Endothelial cell of umbilical vein (primary cell): ENCODE measurements around the gene FBXW7. TPM values are rescaled to one million over a fixed set of nuclear protein-coding genes. Genes with fewer than 3 reads are reported as not detected.

Source experiments
- BruUV-seq: library from RNA; stranded (reverse); fragments of 400-500 nt; replicated peaks from 2 replicates; lab custom pipeline; 2021; lab: Mats Ljungman, UMichigan
- CTCF ChIA-PET: fragments of 300-600, 350-600 bp; sonication (Branson Sonifier 250); formaldehyde crosslinking; loops from one replicate; lab custom pipeline; 2021; ENCODE audit warnings: antibody characterized with exemption, inconsistent platforms; lab: Charles Lee
- POLR2A ChIA-PET: fragments of 300-600, 350-600 bp; sonication (Branson Sonifier 250); formaldehyde crosslinking; loops from one replicate; lab custom pipeline; 2021; ENCODE audit warnings: antibody characterized with exemption, inconsistent platforms; lab: Charles Lee
- DNase-seq: peaks from one replicate; pipeline ENCODE4 v3.0.0-alpha.2; 2011; ENCODE audit warnings: low read depth, low spot score
- FAIRE-seq: peaks from 2 replicates; lab custom pipeline; 2011; peaks lifted over from hg19 to GRCh38; lab: Jason Lieb, UNC
- H2AFZ ChIP-seq: 2 replicates; pipeline ENCODE4 v1.6.0; 2012; ENCODE audit warnings: low read depth, low read length, control low read depth, inconsistent platforms
- H3K27ac ChIP-seq: 2 replicates; pipeline ENCODE4 v1.5.1; 2011; ENCODE audit warnings: low read depth, mild to moderate bottlenecking, control low read depth, low read length, moderate library complexity; ENCODE audit not compliant: insufficient read depth
- H3K27me3 ChIP-seq, 2 experiments: 2 replicates each; pipeline versions ENCODE4 v1.6.0 to v1.6.1; 2011; ENCODE audit warnings: low read length in 2 of 2, mixed read lengths in 1 of 2; ENCODE audit not compliant: control insufficient read depth in 2 of 2, insufficient read depth in 2 of 2
- H3K36me3 ChIP-seq, 2 experiments: 2 replicates in 1 of 2; 3 replicates in 1 of 2; pipeline ENCODE4 v1.5.1; 2011; ENCODE audit warnings: low read length in 2 of 2, mild to moderate bottlenecking in 1 of 2, moderate library complexity in 1 of 2; ENCODE audit not compliant: control insufficient read depth in 2 of 2, insufficient read depth in 2 of 2; ENCODE audit errors: extremely low read depth in 1 of 2
- H3K4me1 ChIP-seq: 3 replicates; pipeline ENCODE4 v1.5.1; 2011; ENCODE audit warnings: mild to moderate bottlenecking, low read length; ENCODE audit not compliant: control insufficient read depth, insufficient read depth; ENCODE audit errors: extremely low read depth
- H3K4me2 ChIP-seq: 2 replicates; pipeline ENCODE4 v1.6.1; 2011; ENCODE audit warnings: low read length, control low read depth, mixed read lengths; ENCODE audit not compliant: insufficient read depth
- H3K4me3 ChIP-seq, 3 experiments: fragments of 200-600 bp in 1 of 3; sonication (generic), shearing (Covaris generic) in 1 of 3; replicated peaks in 1 of 3; 2 replicates each; pipeline ENCODE4 v1.5.1; 2011 to 2016; ENCODE audit warnings: control low read depth in 3 of 3, low read length in 3 of 3, mild to moderate bottlenecking in 2 of 3, inconsistent platforms in 1 of 3, low read depth in 1 of 3, moderate library complexity in 1 of 3; ENCODE audit not compliant: insufficient read depth in 1 of 3
- H3K79me2 ChIP-seq: 2 replicates; pipeline ENCODE4 v1.6.0; 2012; ENCODE audit warnings: low read length, inconsistent platforms; ENCODE audit not compliant: control insufficient read depth, insufficient read depth
- H3K9ac ChIP-seq: replicated peaks from 2 replicates; pipeline ENCODE3; 2011; ENCODE audit warnings: low read length, control low read depth; ENCODE audit not compliant: insufficient read depth; ENCODE audit errors: extremely low read depth
- H3K9me1 ChIP-seq: replicated peaks from 3 replicates; pipeline ENCODE4 v1.6.0; 2011; ENCODE audit warnings: mild to moderate bottlenecking, low read length; ENCODE audit not compliant: control insufficient read depth, insufficient read depth; ENCODE audit errors: extremely low read depth
- H3K9me3 ChIP-seq: replicated peaks from 2 replicates; pipeline ENCODE4 v1.5.1; 2012; ENCODE audit warnings: low read length, inconsistent platforms; ENCODE audit not compliant: control insufficient read depth, insufficient read depth
- H4K20me1 ChIP-seq: replicated peaks from 2 replicates; pipeline ENCODE3; 2011; ENCODE audit warnings: mild to moderate bottlenecking, low read length; ENCODE audit not compliant: control insufficient read depth, insufficient read depth; ENCODE audit errors: extremely low read depth
- CTCF ChIP-seq, 2 donors: IDR thresholded peaks; 1 replicate in 1 of 2; 2 replicates in 1 of 2; pipeline ENCODE4 v1.5.1; 2011; ENCODE audit warnings: low read length in 2 of 2, mild to moderate bottlenecking in 2 of 2, moderate library complexity in 2 of 2, control low read depth in 1 of 2, inconsistent platforms in 1 of 2, low read depth in 1 of 2; ENCODE audit not compliant: insufficient read depth in 1 of 2; ENCODE audit errors: extremely low read depth in 1 of 2
- EZH2 ChIP-seq: IDR thresholded peaks from 2 replicates; pipeline ENCODE4 v1.6.1; 2012; ENCODE audit warnings: borderline replicate concordance, low read depth, mild to moderate bottlenecking, moderate library complexity, low read length, inconsistent platforms; ENCODE audit not compliant: severe bottlenecking
- FOS ChIP-seq: IDR thresholded peaks from 2 replicates; pipeline ENCODE4 v1.6.1; 2011; ENCODE audit warnings: mild to moderate bottlenecking, low read length, moderate library complexity, borderline replicate concordance; ENCODE audit not compliant: insufficient read depth
- GATA2 ChIP-seq: IDR thresholded peaks from 2 replicates; pipeline ENCODE4 v1.7.0; 2011; ENCODE audit warnings: low read depth, mild to moderate bottlenecking, moderate library complexity, mixed read lengths, low read length; ENCODE audit not compliant: insufficient read length, insufficient read depth
- JUN ChIP-seq: IDR thresholded peaks from 2 replicates; pipeline ENCODE4 v1.6.1; 2011; ENCODE audit warnings: borderline replicate concordance, low read depth; ENCODE audit not compliant: insufficient read length, insufficient read depth
- MYC ChIP-seq: IDR thresholded peaks from one replicate; pipeline ENCODE4 v1.6.1; 2011; ENCODE audit warnings: mild to moderate bottlenecking, low read depth, low read length
- POLR2A ChIP-seq: IDR thresholded peaks from 2 replicates; pipeline ENCODE4 v1.6.1; 2012; ENCODE audit warnings: low read depth, mild to moderate bottlenecking, control low read depth, low read length
- POLR2AphosphoS5 ChIP-seq: IDR thresholded peaks from 2 replicates; pipeline ENCODE4 v1.6.1; 2012; ENCODE audit warnings: low read depth, mild to moderate bottlenecking, control low read depth, low read length, moderate library complexity; ENCODE audit not compliant: insufficient read depth
- dilution Hi-C: fragments of 300-500 bp; cut with MboI; formaldehyde crosslinking; loops from one replicate; pipeline ENCODE4 v1.15.0; 2019; ENCODE audit warnings: low sequenced_read_pairs; ENCODE audit not compliant: extremely low pct_ligation_motif_present
- intact Hi-C: fragments of 100-400 bp; cut with micrococcal nuclease; formaldehyde crosslinking; loops from one replicate; pipeline ENCODE4 v1.10.0; 2022
- polyA plus RNA-seq, 4 experiments: library from polyadenylated mRNA; depleted of rRNA in 3 of 4; stranded (reverse) in 3 of 4; unstranded in 1 of 4; fragments of >200 nt; gene quantifications; 2 replicates each; pipeline versions ENCODE4 v1.2.1 to v1.2.3, GENCODE V29; 2011 to 2012; ENCODE audit warnings: missing spikeins in 1 of 4
- total RNA-seq: library from RNA; stranded (reverse); gene quantifications from 2 replicates; pipeline ENCODE4 v1.2.3, GENCODE V29; 2021
- TF ChIP-seq, protein P1 (sequence below): IDR thresholded peaks from 2 replicates; pipeline ENCODE4 v1.6.1; 2011; ENCODE audit not compliant: insufficient read depth, insufficient read length

FBXW7 gene
- total and polyA plus RNA-seq, 2 donors (not counting 3 experiments of a cell fraction or from before 2014, with no cell fraction given), result 7.0 to 28.1 TPM

DNA sequence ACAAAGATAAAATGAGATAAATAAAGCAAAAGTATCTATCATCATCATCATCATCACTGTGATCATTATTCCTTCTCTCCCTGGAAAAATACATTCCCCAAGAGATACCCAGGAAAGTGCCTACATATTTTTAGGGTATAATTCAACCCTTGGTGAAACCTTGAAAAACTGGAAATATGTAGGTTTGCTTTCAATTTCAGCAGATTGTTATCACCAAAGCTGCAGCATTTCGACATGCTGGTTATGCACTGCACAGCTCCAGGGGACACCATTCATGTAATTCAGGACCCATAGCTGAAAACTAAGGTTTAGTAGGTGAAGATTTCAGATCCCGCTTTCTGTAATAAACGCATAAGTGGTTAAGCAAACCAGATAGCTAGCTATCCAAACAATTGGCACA lies 28.4 kb upstream of the FBXW7 start:
- BruUV-seq, result no TSS peak
- H3K36me3 ChIP-seq, result no peaks in the 10 kb centered on the region
- ChIA-PET POLR2A (no interaction called here), CTCF (interaction anchor here (1.1 kb wide), 1 partner anchor 63 kb away, joined by 5 read pairs; no protein-coding TSS in a partner anchor)
- intact Hi-C loops (no loop called here), dilution Hi-C loops (no loop called here)
- no peak for TF ChIP-seq GATA2
- TF ChIP-seq POLR2A, result no peak
- TF ChIP-seq, protein P1, sequence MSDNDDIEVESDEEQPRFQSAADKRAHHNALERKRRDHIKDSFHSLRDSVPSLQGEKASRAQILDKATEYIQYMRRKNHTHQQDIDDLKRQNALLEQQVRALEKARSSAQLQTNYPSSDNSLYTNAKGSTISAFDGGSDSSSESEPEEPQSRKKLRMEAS, result no peak
- TF ChIP-seq POLR2AphosphoS5, result no peak
- TF ChIP-seq FOS, result no peak
- no peak for TF ChIP-seq CTCF (IDR thresholded peaks at IDR 0.05; ENCODE audit: extremely low read depth in 1 of 2, insufficient read depth in 1 of 2, low read depth in 1 of 2, low read length in 2 of 2)
- TF ChIP-seq MYC, result no peak
- no peak for TF ChIP-seq EZH2
- TF ChIP-seq JUN, result no peak
- no peaks in the 10 kb centered on the region for H3K79me2 ChIP-seq
- H3K9me1 ChIP-seq, result no peaks in the 10 kb centered on the region
- no peak overlapping the region for H3K4me2 ChIP-seq
- H3K4me3 ChIP-seq, result no peak overlapping the region
- H2AFZ ChIP-seq, result no peak overlapping the region
- H4K20me1 ChIP-seq, result no peaks in the 10 kb centered on the region
- H3K4me1 ChIP-seq, result no peaks in the 10 kb centered on the region
- FAIRE-seq, result no peak
- H3K27ac ChIP-seq, result no peak overlapping the region
- H3K9ac ChIP-seq, result no peak overlapping the region
- no peaks in the 10 kb centered on the region for H3K9me3 ChIP-seq
- no peak for DNase-seq
- no peaks in the 10 kb centered on the region for H3K27me3 ChIP-seq
